H9 (cell line): Measurements from ENCODE around the gene DZANK1. TPM values are rescaled to one million over a fixed set of nuclear protein-coding genes. Genes with fewer than 3 reads are reported as not detected.

Source experiments
- DNase-seq: peaks from one replicate; pipeline ENCODE4 v3.0.0-alpha.2; 2017
- H2AFZ ChIP-seq: one replicate; pipeline ENCODE4 v1.6.1; 2013; ENCODE audit warnings: mild to moderate bottlenecking, low read length, control low read depth, moderate library complexity
- H2AK5ac ChIP-seq: 2 replicates; pipeline ENCODE4 v1.6.1; 2013; ENCODE audit warnings: low read length, control low read depth, mixed read lengths; ENCODE audit not compliant: insufficient read length
- H2BK120ac ChIP-seq: one replicate; pipeline ENCODE4 v1.6.1; 2013; ENCODE audit warnings: low read depth, mild to moderate bottlenecking, low read length, control low read depth, inconsistent platforms; ENCODE audit not compliant: poor library complexity, severe bottlenecking
- H2BK12ac ChIP-seq: 2 replicates; pipeline ENCODE4 v1.6.1; 2013; ENCODE audit warnings: low read length, control low read depth, mixed read lengths, low read depth; ENCODE audit not compliant: insufficient read length
- H2BK15ac ChIP-seq: 2 replicates; pipeline ENCODE4 v1.6.1; 2013; ENCODE audit warnings: low read depth, low read length, control low read depth
- H2BK20ac ChIP-seq: one replicate; pipeline ENCODE4 v1.6.1; 2013; ENCODE audit warnings: low read depth, mild to moderate bottlenecking, low read length, control low read depth, inconsistent platforms; ENCODE audit not compliant: poor library complexity, severe bottlenecking
- H2BK5ac ChIP-seq: 2 replicates; pipeline ENCODE4 v1.6.1; 2013; ENCODE audit warnings: low read length, control low read depth, mixed read lengths; ENCODE audit not compliant: insufficient read length
- H3K14ac ChIP-seq: 2 replicates; pipeline ENCODE4 v1.6.1; 2013; ENCODE audit warnings: low read length, control low read depth; ENCODE audit not compliant: insufficient read depth
- H3K18ac ChIP-seq: 2 replicates; pipeline ENCODE4 v1.6.1; 2013; ENCODE audit warnings: low read depth, mild to moderate bottlenecking, mixed read lengths, low read length, control low read depth; ENCODE audit not compliant: insufficient read length
- H3K23ac ChIP-seq: 2 replicates; pipeline ENCODE4 v1.6.1; 2013; ENCODE audit warnings: low read length, control low read depth, mixed read lengths, low read depth; ENCODE audit not compliant: insufficient read length
- H3K23me2 ChIP-seq: 2 replicates; pipeline ENCODE4 v1.6.1; 2013; ENCODE audit warnings: low read depth, mild to moderate bottlenecking, mixed read lengths, low read length, control low read depth; ENCODE audit not compliant: insufficient read length, poor library complexity, severe bottlenecking
- H3K27ac ChIP-seq: 2 replicates; pipeline ENCODE4 v1.5.1; 2013; ENCODE audit warnings: low read length, control low read depth, mixed read lengths, low read depth; ENCODE audit not compliant: insufficient read length
- H3K27me3 ChIP-seq: 2 replicates; pipeline ENCODE4 v1.6.1; 2013; ENCODE audit warnings: low read length, control low read depth, inconsistent platforms; ENCODE audit not compliant: insufficient read depth
- H3K4ac ChIP-seq: 2 replicates; pipeline ENCODE4 v1.6.1; 2013; ENCODE audit warnings: low read depth, mild to moderate bottlenecking, control low read depth, inconsistent platforms, low read length, moderate library complexity
- H3K4me1 ChIP-seq: 2 replicates; pipeline ENCODE4 v1.6.1; 2013; ENCODE audit warnings: low read length, control low read depth, inconsistent platforms; ENCODE audit not compliant: insufficient read depth
- H3K4me2 ChIP-seq: 2 replicates; pipeline ENCODE4 v1.6.1; 2013; ENCODE audit warnings: low read length, control low read depth, mixed read lengths; ENCODE audit not compliant: insufficient read length, insufficient read depth
- H3K56ac ChIP-seq: 2 replicates; pipeline ENCODE4 v1.6.1; 2013; ENCODE audit warnings: low read depth, mild to moderate bottlenecking, mixed read lengths, low read length, control low read depth; ENCODE audit not compliant: insufficient read length
- H3K79me1 ChIP-seq: 2 replicates; pipeline ENCODE4 v1.6.1; 2013; ENCODE audit warnings: low read depth, mild to moderate bottlenecking, moderate library complexity, low read length, control low read depth, inconsistent platforms; ENCODE audit not compliant: insufficient read depth, poor library complexity, severe bottlenecking
- H3K79me2 ChIP-seq: 2 replicates; pipeline ENCODE4 v1.6.1; 2013; ENCODE audit warnings: low read length, control low read depth, inconsistent platforms; ENCODE audit not compliant: insufficient read depth
- H3K9ac ChIP-seq: 2 replicates; pipeline ENCODE4 v1.6.1; 2013; ENCODE audit warnings: low read length, control low read depth, mixed read lengths; ENCODE audit not compliant: insufficient read length; ENCODE audit errors: extremely low read depth
- H3K9me3 ChIP-seq: one replicate; pipeline ENCODE4 v1.6.1; 2013; ENCODE audit warnings: low read depth, low read length, inconsistent platforms; ENCODE audit not compliant: control insufficient read depth
- H3T11ph ChIP-seq: one replicate; pipeline ENCODE4 v1.6.1; 2013; ENCODE audit warnings: mild to moderate bottlenecking, low read length, control low read depth, inconsistent platforms
- H4K20me1 ChIP-seq: one replicate; pipeline ENCODE4 v1.6.1; 2013; ENCODE audit not compliant: control insufficient read depth, insufficient read length, insufficient read depth
- H4K5ac ChIP-seq: 2 replicates; pipeline ENCODE4 v1.6.1; 2013; ENCODE audit warnings: low read depth, mild to moderate bottlenecking, mixed read lengths, low read length, control low read depth; ENCODE audit not compliant: insufficient read length
- H4K8ac ChIP-seq: replicated peaks from 2 replicates; pipeline ENCODE4 v1.6.1; 2013; ENCODE audit warnings: low read length, control low read depth, mixed read lengths, low read depth; ENCODE audit not compliant: insufficient read length
- H4K91ac ChIP-seq: 2 replicates; pipeline ENCODE4 v1.6.1; 2013; ENCODE audit warnings: low read depth, mild to moderate bottlenecking, moderate library complexity, mixed read lengths, low read length, control low read depth; ENCODE audit not compliant: insufficient read length
- H3K27ac Mint-ChIP-seq, 3 experiments: 2 replicates in 2 of 3; 3 replicates in 1 of 3; pipeline ENCODE4 v1.8.0; 2020 to 2021; ENCODE audit warnings: mixed read lengths in 3 of 3, mild to moderate bottlenecking in 1 of 3, moderate library complexity in 1 of 3
- H3K27me3 Mint-ChIP-seq: 2 replicates; pipeline ENCODE4 v1.8.0; 2021; ENCODE audit warnings: low read depth, mild to moderate bottlenecking, moderate library complexity, mixed read lengths
- H3K36me3 Mint-ChIP-seq, 3 experiments: 2 replicates in 2 of 3; 3 replicates in 1 of 3; pipeline ENCODE4 v1.8.0; 2020 to 2021; ENCODE audit warnings: low read depth in 3 of 3, mixed read lengths in 3 of 3; ENCODE audit not compliant: insufficient read depth in 1 of 3
- H3K4me1 Mint-ChIP-seq, 2 experiments: 2 replicates each; pipeline ENCODE4 v1.8.0; 2020; ENCODE audit warnings: mixed read lengths in 2 of 2
- H3K4me3 Mint-ChIP-seq, 2 experiments: 2 replicates in 1 of 2; 3 replicates in 1 of 2; pipeline ENCODE4 v1.8.0; 2020 to 2021; ENCODE audit warnings: mild to moderate bottlenecking in 2 of 2, mixed read lengths in 2 of 2, moderate library complexity in 1 of 2
- H3K9me3 Mint-ChIP-seq, 2 experiments: 2 replicates in 1 of 2; 3 replicates in 1 of 2; pipeline ENCODE4 v1.8.0; 2020; ENCODE audit warnings: mild to moderate bottlenecking in 2 of 2, mixed read lengths in 2 of 2, moderate library complexity in 1 of 2
- WGBS: extraction: QIAGEN DNeasy Blood & Tissue Kit; methylation state at CpG from one replicate; pipeline ENCODE4 v1.1.7; 2013; ENCODE audit warnings: missing lambda C conversion rate, low lambda C conversion rate, mixed read lengths; ENCODE audit not compliant: insufficient read length; ENCODE audit errors: extremely low coverage; 5-methylcytosine and 5-hydroxymethylcytosine counted together
- total RNA-seq: library from RNA; stranded (reverse); gene quantifications from 2 replicates; pipeline ENCODE4 v1.2.1, GENCODE V29; 2021
- TF ChIP-seq, protein P1 (sequence below): fragments of 200-600 bp; sonication (generic); conservative IDR thresholded peaks from 3 replicates; pipeline ENCODE4 v1.8.0; 2021; ENCODE audit warnings: antibody characterized with exemption, mild to moderate bottlenecking

DZANK1 gene
- total RNA-seq, 1 experiment from 2014 or later, result 10.5 TPM

DNA sequence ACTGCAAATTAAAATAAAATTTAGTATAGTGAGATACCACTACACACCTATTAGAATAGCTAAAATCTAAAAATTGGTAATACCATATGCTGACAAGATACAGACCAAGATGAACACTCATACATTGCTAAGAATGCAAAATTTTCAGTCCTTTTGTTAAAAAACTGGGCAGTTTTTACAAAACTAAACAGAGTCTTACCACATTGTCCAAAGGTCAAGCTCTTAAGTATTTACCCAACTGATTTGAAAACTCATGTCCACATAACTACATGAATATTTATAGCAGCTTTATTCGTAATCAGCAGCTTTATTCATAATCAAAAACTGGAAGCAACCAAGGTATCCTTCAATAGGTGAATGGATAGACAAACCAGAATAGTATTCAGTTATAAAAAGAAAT is 10.4 kb upstream of the DZANK1 start:
- H3K14ac ChIP-seq, result no peak overlapping the region
- no peak overlapping the region for H3K9ac ChIP-seq
- Mint-ChIP-seq H3K9me3 (no peaks in the 10 kb centered on the region), H3K4me3 (no peak overlapping the region), H3K27ac (no peak overlapping the region), H3K27me3 (no peaks in the 10 kb centered on the region; the same call in 1 of the 2 replicates), H3K4me1 (no peaks in the 10 kb centered on the region), H3K36me3 (peaks cover 20 to 65% (median 55%) of the 10 kb centered on the region in 3 experiments; a peak in 6 of 7 replicates)
- no peak overlapping the region for H2BK120ac ChIP-seq
- no peaks in the 10 kb centered on the region for H4K20me1 ChIP-seq
- H4K8ac ChIP-seq, result no peak overlapping the region
- H3T11ph ChIP-seq, result no peak overlapping the region
- TF ChIP-seq, protein P1, sequence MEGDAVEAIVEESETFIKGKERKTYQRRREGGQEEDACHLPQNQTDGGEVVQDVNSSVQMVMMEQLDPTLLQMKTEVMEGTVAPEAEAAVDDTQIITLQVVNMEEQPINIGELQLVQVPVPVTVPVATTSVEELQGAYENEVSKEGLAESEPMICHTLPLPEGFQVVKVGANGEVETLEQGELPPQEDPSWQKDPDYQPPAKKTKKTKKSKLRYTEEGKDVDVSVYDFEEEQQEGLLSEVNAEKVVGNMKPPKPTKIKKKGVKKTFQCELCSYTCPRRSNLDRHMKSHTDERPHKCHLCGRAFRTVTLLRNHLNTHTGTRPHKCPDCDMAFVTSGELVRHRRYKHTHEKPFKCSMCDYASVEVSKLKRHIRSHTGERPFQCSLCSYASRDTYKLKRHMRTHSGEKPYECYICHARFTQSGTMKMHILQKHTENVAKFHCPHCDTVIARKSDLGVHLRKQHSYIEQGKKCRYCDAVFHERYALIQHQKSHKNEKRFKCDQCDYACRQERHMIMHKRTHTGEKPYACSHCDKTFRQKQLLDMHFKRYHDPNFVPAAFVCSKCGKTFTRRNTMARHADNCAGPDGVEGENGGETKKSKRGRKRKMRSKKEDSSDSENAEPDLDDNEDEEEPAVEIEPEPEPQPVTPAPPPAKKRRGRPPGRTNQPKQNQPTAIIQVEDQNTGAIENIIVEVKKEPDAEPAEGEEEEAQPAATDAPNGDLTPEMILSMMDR, result no peak
- no peak overlapping the region for H2BK5ac ChIP-seq
- no peak overlapping the region for H3K4me2 ChIP-seq
- H2AFZ ChIP-seq, result no peak overlapping the region
- H3K27ac ChIP-seq, result no peak overlapping the region
- no peak overlapping the region for H2AK5ac ChIP-seq
- no peak overlapping the region for H2BK20ac ChIP-seq
- no peak overlapping the region for H2BK15ac ChIP-seq
- WGBS, result no CpG with 5 or more reads among the region's 1 CpG
- H3K4ac ChIP-seq, result no peak overlapping the region
- H3K27me3 ChIP-seq, result no peaks in the 10 kb centered on the region
- no peaks in the 10 kb centered on the region for H3K79me1 ChIP-seq
- H4K5ac ChIP-seq, result no peak overlapping the region
- no peak overlapping the region for H4K91ac ChIP-seq
- no peak overlapping the region for H2BK12ac ChIP-seq
- H3K4me1 ChIP-seq, result no peaks in the 10 kb centered on the region
- H3K23ac ChIP-seq, result no peak overlapping the region
- H3K79me2 ChIP-seq, result no peaks in the 10 kb centered on the region
- no peaks in the 10 kb centered on the region for H3K9me3 ChIP-seq
- DNase-seq, result no peak
- no peak overlapping the region for H3K18ac ChIP-seq
- no peak overlapping the region for H3K56ac ChIP-seq
- H3K23me2 ChIP-seq, result no peaks in the 10 kb centered on the region
